ENCODE measurements around the gene HBQ1.
"Not testable (repeated sequence)": the region's sequence is repeated elsewhere in the genome, so short reads cannot be mapped to it uniquely, and the experiment has no call there.

Gene HBQ1

GRCh38 chr16:176477-177382 is 3.5 kb upstream of the HBQ1 start, which contains the start of gene HBA1:
TSS of gene HBA1 (plus strand) at chr16:176680. CDS start at chr16:176717, 37 bp downstream.
- DNase-seq: not testable (repeated sequence)

DNA sequence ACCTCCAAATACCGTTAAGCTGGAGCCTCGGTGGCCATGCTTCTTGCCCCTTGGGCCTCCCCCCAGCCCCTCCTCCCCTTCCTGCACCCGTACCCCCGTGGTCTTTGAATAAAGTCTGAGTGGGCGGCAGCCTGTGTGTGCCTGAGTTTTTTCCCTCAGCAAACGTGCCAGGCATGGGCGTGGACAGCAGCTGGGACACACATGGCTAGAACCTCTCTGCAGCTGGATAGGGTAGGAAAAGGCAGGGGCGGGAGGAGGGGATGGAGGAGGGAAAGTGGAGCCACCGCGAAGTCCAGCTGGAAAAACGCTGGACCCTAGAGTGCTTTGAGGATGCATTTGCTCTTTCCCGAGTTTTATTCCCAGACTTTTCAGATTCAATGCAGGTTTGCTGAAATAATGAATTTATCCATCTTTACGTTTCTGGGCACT is 2.9 kb upstream of the HBQ1 start:
- DNase-seq: peak; percentile 56

DNA sequence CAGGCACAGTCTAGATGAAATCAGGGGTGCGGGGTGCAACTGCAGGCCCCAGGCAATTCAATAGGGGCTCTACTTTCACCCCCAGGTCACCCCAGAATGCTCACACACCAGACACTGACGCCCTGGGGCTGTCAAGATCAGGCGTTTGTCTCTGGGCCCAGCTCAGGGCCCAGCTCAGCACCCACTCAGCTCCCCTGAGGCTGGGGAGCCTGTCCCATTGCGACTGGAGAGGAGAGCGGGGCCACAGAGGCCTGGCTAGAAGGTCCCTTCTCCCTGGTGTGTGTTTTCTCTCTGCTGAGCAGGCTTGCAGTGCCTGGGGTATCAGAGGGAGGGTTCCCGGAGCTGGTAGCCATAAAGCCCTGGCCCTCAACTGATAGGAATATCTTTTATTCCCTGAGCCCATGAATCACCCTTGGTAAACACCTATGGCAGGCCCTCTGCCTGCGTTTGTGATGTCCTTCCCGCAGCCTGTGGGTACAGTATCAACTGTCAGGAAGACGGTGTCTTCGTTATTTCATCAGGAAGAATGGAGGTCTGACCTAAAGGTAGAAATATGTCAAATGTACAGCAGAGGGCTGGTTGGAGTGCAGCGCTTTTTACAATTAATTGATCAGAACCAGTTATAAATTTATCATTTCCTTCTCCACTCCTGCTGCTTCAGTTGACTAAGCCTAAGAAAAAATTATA is 2.1 kb upstream of the HBQ1 start:
- DNase-seq: no peak

- DNase-seq: no peak
Observed at GRCh38 chr16:178668-179015, 1.6 kb upstream of the HBQ1 start.

GRCh38 chr16:179211-180092 is 807 bp upstream of the HBQ1 start:
- no peak for DNase-seq

DNA sequence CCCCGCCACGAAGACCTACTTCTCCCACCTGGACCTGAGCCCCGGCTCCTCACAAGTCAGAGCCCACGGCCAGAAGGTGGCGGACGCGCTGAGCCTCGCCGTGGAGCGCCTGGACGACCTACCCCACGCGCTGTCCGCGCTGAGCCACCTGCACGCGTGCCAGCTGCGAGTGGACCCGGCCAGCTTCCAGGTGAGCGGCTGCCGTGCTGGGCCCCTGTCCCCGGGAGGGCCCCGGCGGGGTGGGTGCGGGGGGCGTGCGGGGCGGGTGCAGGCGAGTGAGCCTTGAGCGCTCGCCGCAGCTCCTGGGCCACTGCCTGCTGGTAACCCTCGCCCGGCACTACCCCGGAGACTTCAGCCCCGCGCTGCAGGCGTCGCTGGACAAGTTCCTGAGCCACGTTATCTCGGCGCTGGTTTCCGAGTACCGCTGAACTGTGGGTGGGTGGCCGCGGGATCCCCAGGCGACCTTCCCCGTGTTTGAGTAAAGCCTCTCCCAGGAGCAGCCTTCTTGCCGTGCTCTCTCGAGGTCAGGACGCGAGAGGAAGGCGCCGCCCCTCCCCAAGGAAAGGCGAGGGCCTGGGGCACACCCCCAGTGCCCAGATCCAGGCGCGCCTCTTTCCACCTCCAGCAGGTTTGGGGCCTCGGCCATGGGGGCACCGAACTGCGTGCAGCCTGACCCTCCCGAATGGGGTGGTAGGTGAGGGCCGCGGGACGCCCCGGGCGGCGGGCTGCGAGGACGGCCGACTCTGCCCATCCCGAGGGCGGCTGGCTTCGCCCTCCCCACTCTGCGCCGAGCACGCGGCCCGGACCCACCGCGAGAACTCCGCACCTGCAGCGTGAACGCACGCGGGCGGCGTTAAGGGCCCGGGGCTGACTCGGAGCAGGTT is 664 bp downstream of the HBQ1 start:
- peak; percentile 88 for DNase-seq

GRCh38 chr16:181565-182021 is 1.3 kb downstream of the HBQ1 start:
- no peak for DNase-seq

- no peak for DNase-seq
Observed at GRCh38 chr16:183005-183404, 2.7 kb downstream of the HBQ1 start.

DNA sequence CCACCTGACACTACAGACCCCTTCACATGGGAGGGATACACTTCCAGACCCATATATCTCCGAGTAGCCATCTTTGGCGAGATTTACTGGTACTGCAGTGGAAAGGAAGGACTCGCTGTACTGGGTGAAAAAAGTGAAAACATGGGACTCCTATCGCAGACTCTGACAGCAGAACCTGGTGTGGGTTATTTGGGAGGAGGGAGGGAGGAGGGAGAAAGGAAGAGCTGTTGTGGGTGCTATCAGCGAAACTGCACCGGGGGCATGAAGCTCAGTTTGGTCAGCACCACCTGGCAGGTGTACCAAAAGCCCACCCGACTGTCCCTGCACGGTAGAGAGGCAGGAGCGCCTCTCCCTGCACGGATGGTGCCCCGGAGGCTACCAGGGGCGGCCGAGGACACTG is 5.0 kb downstream of the HBQ1 start:
- DNase-seq: no peak

- DNase-seq: no peak
Observed at GRCh38 chr16:185691-186090, 5.4 kb downstream of the HBQ1 start.

DNA sequence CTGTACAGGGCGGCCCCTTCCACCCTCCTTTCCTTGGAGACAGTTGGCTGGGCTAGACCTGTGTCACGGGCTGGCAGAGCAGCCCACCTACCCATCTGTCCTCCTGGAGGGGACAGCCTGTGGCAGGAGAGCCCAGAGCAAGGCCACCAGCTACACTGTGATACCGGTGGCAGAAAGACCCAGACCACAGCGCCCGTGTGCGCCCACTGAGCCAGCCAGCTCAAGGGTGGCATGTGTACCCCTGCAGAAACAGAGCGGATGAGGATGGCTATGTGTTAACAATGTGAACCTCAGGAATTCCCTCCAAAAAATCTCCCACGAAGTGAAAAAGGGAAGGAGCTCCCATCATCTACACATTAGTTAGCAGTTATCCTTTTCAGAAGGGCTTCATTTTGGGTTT is 7.1 kb downstream of the HBQ1 start:
- no peak for DNase-seq

- DNase-seq: no peak
Observed at GRCh38 chr16:188674-189073, 8.4 kb downstream of the HBQ1 start.

DNA sequence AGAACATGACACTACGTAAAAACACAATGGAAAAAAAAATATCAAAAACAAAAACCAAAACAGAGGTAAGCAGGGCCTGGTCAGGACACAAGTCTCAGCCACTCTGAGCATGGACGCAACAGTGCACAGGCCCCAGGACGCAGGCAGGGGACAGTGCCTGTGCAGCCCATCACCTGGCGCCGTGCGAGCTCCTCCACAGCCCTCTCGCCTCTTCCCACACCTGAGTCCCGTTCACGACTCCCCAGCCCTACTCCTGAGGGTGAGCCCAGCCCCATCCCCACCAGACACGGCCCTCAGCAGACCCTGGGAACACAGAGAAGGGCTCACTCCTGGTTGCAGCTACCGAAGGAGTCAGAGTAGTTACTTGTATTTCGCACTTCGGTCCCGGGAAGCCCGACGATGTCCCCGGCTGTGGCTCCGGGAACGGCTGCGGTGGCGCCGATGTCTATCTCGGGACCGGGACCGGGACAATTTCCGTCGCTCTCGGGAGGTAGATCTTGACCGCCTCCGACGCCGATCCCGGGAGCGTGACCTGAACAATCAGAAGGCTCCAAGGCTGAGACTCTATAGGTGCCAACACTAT is 9.4 kb downstream of the HBQ1 start:
- no peak for DNase-seq

DNA sequence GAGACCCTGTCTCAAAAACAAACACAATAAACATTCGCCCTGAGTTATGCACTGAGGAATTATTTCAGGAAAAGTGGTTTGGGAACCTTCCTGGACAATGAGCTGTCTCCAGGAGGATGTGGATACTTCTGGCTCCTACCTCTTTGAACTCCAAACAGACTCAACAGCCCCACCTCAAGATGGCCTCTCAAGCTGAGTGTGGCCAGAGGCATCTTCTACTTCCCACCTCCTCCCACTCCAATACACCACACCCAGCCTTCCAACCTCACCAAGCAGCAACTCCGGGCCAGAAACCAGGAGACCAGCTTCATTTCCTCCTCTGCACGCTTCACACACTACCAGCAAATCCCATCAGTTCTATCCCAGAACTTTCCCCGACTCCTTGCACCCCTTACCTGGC is 11.6 kb downstream of the HBQ1 start:
- no peak for DNase-seq

GRCh38 chr16:192686-193085 is 12.4 kb downstream of the HBQ1 start:
- DNase-seq: no peak

DNA sequence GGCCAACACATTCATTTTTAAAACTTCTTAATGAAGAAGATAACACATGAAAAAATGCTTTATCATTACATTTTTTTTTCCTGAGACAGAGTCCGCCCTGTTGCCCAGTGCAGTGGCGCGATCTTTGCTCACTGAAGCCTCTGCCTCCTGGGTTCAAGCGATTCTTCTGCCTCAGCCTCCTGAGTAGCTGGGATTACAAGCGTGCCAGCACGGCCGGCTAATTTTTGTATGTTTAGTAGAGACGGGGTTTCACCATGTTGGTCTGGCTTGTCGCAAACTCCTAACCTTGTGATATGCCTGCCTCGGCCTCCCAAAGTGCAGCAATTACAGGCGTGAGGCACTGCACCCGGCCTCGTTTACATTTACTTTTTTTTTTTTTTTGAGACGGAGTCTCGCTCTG is 13.2 kb downstream of the HBQ1 start:
- no peak for DNase-seq

- no peak for DNase-seq
Observed at GRCh38 chr16:194516-194915, 14.3 kb downstream of the HBQ1 start.

GRCh38 chr16:200388-200787 is 20.1 kb downstream of the HBQ1 start:
- no peak for DNase-seq

DNA sequence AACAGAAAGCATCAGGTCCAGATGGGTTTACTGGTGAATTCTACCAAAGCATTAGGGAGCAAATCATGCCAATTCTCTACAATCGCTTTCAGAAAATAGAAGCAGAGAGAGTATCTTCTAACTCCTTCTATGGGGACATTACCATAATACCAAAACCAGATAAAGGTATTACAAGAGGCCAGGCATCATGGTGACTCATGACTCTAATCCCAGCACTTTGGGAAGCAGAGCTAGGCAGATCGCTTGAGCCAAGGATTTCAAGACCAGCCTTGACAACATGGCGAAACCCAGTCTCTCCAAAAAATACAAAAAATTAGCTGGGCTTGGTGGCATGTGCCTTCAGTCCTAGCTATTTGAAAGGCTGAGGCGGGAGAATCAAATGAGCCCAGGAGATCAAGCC is 23.0 kb downstream of the HBQ1 start:
- DNase-seq: no peak

GRCh38 chr16:204046-204445 is 23.8 kb downstream of the HBQ1 start:
- DNase-seq: not testable (repeated sequence)

- DNase-seq: not testable (repeated sequence)
Observed at GRCh38 chr16:209359-209758, 29.1 kb downstream of the HBQ1 start.
